H1 (cell line): Measurements from ENCODE around the gene CD200. TPM values are rescaled to one million over a fixed set of nuclear protein-coding genes. Genes with fewer than 3 reads are reported as not detected.

Experiments used
- JUN ChIP-seq: IDR thresholded peaks from 2 replicates; pipeline ENCODE4 v1.6.1; 2011; ENCODE audit warnings: low read depth, mild to moderate bottlenecking, improper control_type of control experiment, low read length
- PHF8 ChIP-seq: fragments of 200-600 bp; sonication (generic); conservative IDR thresholded peaks from 2 replicates; pipeline ENCODE4 v1.7.1; 2012; ENCODE audit warnings: low read depth, mild to moderate bottlenecking, inconsistent platforms, low read length, moderate library complexity
- RAD21 ChIP-seq, 2 experiments: IDR thresholded peaks in 1 of 2; conservative IDR thresholded peaks in 1 of 2; 2 replicates each; pipeline ENCODE4 v1.6.1; 2011; ENCODE audit warnings: low read depth in 2 of 2, low read length in 2 of 2, improper control_type of control experiment in 1 of 2, inconsistent platforms in 1 of 2, mild to moderate bottlenecking in 1 of 2, moderate library complexity in 1 of 2
- polyA plus RNA-seq, 7 experiments: library from polyadenylated mRNA; depleted of rRNA in 3 of 7; stranded (reverse) in 5 of 7; unstranded in 2 of 7; fragments of >200 nt in 5 of 7; fragments of 200-250 nt in 2 of 7; gene quantifications; 1 replicate in 5 of 7; 2 replicates in 1 of 7; 4 replicates in 1 of 7; pipeline versions ENCODE4 v1.2.1 to v1.2.3, GENCODE V29; 2011 to 2013; ENCODE audit warnings: missing spikeins in 2 of 7, mixed read lengths in 2 of 7
- total RNA-seq: library from RNA; stranded (reverse); fragmentation: NEBNext Ultra II Directional; extraction: Animal tissue kit (Norgen Biotek cat#: 25700); gene quantifications from 2 replicates; pipeline ENCODE4 v1.2.1, GENCODE V29; 2021
- TF ChIP-seq, protein P1 (sequence below): fragments of 300-600 bp; sonication (generic); IDR thresholded peaks from 2 replicates; pipeline ENCODE4 v1.7.1; 2012; ENCODE audit warnings: low read length, moderate library complexity, mild to moderate bottlenecking, inconsistent platforms; ENCODE audit not compliant: insufficient replicate concordance

The CD200 gene
- total and polyA plus RNA-seq, 2 of the 8 experiments (the other 6 are each of a cell fraction or from before 2014, with no cell fraction given) = 45.8 to 50.2 TPM

DNA sequence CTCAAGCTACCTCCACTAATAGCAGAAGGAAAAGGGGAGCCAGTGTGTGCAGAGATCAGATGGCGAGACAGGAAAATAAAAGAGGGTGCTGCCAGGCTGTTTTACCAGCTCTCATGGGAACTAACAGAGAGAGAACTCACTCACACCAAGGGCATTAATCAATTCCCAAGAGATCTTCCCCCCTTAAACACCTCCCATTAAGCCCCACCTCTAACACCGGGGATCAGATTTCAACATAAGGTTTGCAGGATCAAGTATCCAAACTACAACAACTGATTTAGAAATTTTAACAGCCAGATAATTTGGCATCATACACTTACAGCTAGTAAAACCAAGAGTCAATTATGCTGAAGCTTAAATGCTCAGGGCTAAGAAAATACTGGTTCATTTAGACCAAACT lies 18.9 kb downstream of the CD200 start (continued):
- TF ChIP-seq, protein P1, sequence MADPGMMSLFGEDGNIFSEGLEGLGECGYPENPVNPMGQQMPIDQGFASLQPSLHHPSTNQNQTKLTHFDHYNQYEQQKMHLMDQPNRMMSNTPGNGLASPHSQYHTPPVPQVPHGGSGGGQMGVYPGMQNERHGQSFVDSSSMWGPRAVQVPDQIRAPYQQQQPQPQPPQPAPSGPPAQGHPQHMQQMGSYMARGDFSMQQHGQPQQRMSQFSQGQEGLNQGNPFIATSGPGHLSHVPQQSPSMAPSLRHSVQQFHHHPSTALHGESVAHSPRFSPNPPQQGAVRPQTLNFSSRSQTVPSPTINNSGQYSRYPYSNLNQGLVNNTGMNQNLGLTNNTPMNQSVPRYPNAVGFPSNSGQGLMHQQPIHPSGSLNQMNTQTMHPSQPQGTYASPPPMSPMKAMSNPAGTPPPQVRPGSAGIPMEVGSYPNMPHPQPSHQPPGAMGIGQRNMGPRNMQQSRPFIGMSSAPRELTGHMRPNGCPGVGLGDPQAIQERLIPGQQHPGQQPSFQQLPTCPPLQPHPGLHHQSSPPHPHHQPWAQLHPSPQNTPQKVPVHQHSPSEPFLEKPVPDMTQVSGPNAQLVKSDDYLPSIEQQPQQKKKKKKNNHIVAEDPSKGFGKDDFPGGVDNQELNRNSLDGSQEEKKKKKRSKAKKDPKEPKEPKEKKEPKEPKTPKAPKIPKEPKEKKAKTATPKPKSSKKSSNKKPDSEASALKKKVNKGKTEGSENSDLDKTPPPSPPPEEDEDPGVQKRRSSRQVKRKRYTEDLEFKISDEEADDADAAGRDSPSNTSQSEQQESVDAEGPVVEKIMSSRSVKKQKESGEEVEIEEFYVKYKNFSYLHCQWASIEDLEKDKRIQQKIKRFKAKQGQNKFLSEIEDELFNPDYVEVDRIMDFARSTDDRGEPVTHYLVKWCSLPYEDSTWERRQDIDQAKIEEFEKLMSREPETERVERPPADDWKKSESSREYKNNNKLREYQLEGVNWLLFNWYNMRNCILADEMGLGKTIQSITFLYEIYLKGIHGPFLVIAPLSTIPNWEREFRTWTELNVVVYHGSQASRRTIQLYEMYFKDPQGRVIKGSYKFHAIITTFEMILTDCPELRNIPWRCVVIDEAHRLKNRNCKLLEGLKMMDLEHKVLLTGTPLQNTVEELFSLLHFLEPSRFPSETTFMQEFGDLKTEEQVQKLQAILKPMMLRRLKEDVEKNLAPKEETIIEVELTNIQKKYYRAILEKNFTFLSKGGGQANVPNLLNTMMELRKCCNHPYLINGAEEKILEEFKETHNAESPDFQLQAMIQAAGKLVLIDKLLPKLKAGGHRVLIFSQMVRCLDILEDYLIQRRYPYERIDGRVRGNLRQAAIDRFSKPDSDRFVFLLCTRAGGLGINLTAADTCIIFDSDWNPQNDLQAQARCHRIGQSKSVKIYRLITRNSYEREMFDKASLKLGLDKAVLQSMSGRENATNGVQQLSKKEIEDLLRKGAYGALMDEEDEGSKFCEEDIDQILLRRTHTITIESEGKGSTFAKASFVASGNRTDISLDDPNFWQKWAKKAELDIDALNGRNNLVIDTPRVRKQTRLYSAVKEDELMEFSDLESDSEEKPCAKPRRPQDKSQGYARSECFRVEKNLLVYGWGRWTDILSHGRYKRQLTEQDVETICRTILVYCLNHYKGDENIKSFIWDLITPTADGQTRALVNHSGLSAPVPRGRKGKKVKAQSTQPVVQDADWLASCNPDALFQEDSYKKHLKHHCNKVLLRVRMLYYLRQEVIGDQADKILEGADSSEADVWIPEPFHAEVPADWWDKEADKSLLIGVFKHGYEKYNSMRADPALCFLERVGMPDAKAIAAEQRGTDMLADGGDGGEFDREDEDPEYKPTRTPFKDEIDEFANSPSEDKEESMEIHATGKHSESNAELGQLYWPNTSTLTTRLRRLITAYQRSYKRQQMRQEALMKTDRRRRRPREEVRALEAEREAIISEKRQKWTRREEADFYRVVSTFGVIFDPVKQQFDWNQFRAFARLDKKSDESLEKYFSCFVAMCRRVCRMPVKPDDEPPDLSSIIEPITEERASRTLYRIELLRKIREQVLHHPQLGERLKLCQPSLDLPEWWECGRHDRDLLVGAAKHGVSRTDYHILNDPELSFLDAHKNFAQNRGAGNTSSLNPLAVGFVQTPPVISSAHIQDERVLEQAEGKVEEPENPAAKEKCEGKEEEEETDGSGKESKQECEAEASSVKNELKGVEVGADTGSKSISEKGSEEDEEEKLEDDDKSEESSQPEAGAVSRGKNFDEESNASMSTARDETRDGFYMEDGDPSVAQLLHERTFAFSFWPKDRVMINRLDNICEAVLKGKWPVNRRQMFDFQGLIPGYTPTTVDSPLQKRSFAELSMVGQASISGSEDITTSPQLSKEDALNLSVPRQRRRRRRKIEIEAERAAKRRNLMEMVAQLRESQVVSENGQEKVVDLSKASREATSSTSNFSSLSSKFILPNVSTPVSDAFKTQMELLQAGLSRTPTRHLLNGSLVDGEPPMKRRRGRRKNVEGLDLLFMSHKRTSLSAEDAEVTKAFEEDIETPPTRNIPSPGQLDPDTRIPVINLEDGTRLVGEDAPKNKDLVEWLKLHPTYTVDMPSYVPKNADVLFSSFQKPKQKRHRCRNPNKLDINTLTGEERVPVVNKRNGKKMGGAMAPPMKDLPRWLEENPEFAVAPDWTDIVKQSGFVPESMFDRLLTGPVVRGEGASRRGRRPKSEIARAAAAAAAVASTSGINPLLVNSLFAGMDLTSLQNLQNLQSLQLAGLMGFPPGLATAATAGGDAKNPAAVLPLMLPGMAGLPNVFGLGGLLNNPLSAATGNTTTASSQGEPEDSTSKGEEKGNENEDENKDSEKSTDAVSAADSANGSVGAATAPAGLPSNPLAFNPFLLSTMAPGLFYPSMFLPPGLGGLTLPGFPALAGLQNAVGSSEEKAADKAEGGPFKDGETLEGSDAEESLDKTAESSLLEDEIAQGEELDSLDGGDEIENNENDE = no peak
- TF ChIP-seq RAD21 (IDR thresholded peaks at IDR 0.05 in 1 of 2, conservative IDR thresholded peaks at IDR 0.05 in 1 of 2; ENCODE audit: low read depth in 2 of 2, low read length in 2 of 2) (no peak), JUN (no peak), PHF8 (no peak)
